GM04503 (cell line): ENCODE measurements around the gene PRDM16.

Experiments used
- DNase-seq: peaks from one replicate; pipeline ENCODE4 v3.0.0-alpha.2; 2012; ENCODE audit warnings: low read depth

The PRDM16 gene

DNA sequence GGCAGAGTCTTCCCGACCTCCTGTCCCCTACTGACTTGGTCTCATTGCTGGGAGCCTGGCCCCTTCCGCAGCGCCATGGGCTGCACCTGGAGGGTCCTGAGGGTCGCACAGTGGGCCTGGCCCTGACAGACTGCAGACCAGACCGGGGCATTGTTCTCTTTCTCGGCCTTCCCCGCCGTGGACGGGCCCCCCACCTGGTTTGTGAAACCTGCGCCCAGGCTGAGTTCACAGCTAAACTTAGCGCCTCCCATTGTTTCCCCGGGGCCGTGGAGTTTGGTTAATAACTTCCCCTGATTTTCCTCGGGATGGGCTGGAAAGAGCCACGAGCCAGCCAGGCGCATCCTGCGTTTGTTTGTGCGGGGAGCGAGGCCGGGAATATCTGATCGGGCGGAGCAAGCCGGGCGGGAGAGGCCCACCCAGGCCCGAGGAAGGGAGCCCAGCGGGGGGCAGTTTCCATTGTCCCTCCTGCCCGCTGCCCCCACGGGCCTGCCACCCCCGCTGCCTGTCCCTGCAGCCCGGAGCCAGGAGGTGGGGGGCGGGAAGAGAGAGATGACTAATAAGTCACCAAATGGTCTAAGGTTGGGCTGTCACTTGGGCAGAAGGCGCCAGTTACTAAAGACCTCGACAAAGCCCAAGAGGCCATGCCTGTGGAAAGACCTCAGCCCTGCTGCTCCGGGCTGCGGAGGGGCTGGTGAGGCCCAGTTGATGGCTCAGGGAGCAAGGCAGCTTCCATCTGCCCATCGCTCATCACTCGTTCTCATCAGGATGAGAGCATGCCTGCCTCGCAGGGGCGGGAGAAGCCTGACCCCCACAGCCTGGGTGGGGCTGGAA is 346.5 kb downstream of the PRDM16 start:
- DNase-seq = no peak

DNA sequence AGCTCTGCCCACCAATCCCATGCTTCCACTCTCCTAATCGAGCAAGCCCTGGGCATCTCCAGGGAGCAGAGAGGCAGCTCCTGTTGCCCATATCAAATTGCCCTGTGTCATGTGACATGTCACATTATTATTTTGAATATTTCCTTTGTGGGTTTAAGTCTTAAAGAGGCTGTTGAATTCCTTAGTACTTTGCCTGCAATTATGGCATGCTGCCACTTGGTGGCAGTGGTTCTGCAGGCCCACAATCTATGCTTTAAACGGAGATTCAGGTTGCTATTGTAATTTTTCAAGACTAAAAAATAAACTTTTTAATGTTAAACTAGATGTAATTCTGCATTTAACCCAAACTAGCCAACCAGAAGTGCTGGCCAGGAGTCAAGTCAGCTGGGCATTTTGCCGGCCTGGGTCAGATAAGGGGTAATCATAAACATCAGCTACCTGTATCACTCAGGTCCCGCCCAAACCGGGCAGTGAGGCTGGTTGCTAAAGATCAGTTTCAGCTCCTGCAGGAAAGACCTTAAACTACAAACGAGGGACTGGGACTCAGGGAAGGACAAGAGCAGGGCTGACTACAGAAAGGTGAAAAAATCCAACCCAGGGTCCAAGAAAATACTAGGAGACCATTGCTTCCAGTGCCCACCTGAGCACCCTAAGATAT is 348.2 kb downstream of the PRDM16 start:
- no peak for DNase-seq

- no peak for DNase-seq
These were observed 348.9 kb downstream of the PRDM16 start for GRCh38 chr1:3417934-3418333.

DNA sequence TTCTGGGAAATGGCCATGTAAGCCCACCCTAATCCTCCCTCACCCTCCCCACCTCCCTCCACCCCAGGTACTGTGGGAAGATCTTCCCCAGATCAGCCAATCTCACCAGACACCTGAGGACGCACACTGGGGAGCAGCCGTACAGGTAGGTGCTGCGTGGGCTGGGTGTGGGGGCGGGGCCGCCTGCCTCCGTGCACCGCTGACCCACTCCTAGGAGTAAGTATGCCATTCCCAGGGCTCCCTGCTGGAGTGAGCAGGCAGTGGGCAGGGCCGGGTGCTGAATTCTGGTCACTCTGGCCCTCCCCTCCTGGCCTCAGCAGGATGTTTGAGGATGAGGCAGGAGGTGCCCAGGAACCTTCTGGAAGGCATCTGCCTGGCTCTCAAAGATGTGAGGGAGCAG is 349.6 kb downstream of the PRDM16 start:
- DNase-seq = no peak

DNA sequence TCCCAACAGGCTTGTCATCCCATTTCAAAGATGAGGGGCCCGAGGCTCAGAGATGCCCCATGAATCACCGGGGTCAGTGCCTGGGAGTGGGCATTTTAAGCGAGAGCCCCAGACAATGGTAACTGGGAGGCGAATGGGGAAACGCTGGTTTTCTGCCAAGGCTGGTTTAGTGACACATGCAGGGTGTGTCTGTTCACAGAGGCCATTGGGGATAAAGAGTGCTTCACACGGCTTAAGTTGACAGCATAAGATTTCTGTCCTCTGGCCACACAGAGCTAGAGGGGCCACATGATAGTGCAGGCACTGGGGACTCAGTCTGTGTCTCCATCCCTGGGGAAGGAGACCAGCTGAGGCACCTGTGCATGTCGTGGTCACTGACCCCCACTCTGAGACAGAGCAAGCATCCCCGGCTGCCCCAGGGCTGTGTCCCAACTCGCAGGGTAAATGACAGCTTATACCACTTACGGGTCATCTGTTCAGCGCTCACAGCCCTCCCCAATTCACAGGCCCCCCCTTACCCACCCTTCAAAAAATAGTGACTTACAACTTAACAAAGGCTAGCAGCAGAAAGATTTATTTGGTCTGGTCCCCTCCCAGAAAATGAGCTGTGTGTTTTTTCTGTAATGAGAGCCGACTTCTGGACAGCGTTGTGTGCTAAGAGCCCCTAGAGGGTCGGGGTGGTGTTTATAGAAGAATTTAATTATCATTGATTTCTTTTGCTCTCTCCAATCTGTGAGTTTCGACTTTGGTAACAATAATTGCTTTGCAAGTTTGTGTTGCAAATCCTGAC is 350.6 kb downstream of the PRDM16 start:
- DNase-seq = no peak

DNA sequence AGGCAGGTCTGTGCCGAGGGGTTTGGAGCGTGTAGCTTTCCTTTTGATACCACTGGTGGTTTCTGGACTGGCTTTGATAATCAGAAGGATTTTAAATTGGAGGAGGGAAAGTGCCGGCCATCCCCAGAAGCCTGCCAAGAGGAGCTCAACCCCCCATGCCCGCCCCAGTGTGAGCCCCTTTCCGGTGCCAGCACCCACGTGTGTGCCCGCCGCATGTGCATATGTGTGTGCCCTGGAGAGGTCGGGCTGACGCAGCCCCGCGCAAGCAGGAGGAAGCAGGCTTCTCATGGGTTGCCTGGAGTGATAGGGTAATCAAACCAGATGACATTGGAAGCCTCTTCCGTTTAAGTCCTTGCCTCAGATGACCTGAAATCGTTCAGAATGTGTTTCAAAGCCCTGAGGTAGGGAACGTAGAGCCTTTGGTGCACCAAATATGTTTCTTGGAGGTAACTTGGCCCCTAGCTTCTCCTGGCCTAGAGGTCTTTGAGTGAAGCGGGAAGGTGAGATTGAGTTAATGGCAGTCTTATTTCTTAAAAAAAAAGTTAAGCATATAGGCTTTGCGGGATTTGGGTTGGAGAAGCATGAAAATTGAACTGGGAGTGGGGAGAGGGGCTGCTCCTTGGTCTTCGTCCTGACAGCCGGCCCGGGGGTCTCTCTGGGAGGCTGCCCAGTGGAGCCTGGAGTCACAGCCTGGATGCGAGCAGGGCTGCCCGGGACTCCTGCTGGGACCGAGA is 351.4 kb downstream of the PRDM16 start:
- no peak for DNase-seq

- DNase-seq = no peak
These were observed 353.6 kb downstream of the PRDM16 start for GRCh38 chr1:3422638-3423037.

GRCh38 chr1:3423245-3423829 is 354.3 kb downstream of the PRDM16 start:
- no peak for DNase-seq

DNA sequence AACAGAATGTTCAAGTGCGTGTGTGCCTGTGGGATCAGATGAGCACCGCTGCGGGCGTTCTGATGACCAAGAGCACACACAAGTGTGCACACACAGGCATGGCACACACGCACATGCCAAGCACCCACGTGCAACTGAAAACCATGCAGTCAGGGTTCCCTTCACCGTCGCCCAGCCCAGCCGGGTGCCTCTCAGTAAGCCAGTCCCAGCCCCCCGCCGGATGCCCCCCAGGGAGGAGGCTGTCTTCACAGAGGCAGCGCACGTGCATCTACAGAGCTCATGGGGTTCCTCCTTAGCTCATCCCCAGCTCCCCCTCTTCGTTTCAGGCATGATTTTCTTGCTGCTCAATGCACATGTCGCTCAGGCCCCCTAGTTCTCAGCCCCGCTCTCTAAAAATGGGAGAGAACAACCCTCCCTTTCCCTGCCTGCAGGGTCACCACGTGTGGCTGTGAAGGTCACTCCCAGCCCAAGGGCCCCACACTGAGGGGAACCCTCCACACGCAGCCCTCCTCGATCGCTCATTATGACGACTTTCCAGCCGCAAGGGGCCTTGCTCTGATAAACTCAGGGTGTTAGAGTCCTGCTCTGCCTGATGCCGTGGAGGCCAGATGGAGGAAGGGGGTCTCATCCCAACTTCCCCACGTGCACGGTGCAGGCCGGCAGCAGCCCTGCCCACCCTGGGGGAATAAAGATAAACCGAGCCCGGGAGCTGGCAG is 355.1 kb downstream of the PRDM16 start:
- DNase-seq = no peak

- DNase-seq = no peak
These were observed 356.6 kb downstream of the PRDM16 start for GRCh38 chr1:3425486-3426215.

GRCh38 chr1:3426956-3427535 is 358.0 kb downstream of the PRDM16 start:
- DNase-seq = no peak

DNA sequence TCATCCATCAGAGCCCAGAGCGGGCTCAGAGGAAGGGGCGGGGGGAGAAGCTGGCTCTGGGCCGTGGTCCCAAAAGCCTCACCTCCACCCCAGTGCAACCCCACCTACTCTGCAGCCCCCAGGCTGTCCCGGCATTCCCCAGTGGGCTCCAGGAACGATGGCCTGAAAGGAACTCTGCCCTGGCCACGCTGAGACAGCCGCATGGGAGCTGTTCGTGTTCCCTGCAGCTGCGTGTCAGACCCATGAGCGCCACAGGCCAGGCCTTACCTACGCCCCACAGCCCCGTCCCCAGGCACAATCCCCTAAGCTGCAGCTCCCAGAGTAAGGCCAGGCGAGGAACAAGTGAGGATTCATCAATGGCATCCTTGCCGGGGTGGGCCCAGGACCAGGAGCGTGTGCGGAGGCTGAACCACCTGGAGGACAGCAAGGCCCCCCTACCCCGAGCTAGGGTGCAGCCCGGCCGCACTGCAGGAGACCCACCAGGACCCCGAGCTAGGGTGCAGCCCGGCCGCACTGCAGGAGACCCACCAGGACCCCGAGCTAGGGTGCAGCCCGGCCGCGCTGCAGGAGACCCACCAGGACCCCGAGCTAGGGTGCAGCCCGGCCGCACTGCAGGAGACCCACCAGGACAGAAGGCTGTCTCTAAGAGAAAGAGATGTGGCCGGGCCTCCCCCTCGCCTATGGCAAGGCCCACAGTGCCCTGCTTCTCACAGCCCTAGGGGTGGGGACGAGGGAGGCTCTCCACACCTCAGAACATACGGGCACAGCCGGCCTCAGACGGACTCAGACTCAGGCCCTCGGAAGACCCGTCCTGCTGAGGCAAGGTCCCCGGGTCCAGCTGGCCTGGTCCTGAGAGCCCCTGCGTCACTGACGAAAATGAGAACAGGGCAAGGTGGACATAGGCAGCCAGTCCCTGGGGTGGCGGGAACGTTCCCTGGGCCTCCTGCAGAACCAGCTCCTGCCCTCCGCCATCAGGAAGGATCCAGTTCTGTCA is 359.0 kb downstream of the PRDM16 start:
- no peak for DNase-seq

DNA sequence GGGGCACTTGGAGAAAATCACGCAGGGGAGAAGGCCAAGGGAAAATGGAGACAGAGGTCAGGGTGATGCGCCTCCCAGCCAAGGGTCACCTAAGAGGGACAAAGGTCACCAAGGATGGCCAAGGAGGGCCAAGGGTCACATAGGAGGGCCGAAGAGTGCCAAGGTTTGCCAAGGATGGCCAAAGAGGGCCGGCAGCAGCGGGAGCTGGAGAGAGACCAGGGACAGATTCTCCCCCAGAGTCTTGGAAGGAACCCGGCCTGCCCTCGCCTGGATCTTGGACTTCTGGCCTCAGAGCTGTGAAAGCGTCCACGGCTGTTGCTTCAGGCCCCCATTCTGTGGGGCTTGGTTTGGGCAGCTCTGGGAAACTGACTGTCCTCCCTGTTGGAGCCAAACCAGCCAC is 359.9 kb downstream of the PRDM16 start:
- DNase-seq = no peak

DNA sequence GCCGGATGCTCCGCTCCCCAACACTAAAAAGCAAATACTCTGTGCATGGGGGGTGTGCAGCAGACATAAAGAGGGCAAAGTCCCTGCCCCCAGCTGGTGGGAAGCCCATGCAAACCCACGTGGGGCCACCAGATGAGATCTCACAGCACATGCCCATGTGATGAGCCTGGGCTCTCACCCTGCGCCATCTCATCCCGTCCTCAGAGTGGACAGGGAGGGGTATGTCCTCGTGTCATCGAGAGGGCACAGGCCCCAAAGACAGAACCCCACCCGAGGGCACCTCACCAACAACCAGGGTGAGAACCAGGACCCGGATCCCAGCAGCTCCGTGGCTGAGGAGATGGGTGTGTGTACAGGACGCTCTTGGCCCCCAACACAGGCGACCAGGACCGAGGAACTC is 360.3 kb downstream of the PRDM16 start:
- DNase-seq = no peak

- no peak for DNase-seq
These were observed 360.8 kb downstream of the PRDM16 start for GRCh38 chr1:3429766-3430165.

DNA sequence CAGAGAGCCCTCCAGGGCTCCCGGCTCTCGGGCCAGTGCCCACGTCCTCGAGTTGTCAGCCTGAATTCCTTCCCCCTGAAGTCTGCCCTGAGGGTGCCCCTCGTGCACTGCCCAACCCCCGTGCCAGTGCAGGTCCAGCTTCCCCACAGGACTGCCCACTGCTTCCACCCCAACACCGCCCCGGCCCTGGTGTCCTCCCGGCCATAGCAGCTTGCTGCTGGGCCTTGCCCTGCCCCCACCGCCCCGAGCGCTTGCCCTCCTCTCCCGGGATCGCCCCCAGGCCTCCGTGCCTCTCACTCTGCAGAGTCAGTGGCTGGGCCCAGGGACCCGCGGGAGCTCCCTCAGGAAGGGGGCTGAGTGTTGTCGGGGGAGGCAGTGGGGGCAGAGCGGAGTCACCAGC is 361.4 kb downstream of the PRDM16 start:
- DNase-seq = no peak

DNA sequence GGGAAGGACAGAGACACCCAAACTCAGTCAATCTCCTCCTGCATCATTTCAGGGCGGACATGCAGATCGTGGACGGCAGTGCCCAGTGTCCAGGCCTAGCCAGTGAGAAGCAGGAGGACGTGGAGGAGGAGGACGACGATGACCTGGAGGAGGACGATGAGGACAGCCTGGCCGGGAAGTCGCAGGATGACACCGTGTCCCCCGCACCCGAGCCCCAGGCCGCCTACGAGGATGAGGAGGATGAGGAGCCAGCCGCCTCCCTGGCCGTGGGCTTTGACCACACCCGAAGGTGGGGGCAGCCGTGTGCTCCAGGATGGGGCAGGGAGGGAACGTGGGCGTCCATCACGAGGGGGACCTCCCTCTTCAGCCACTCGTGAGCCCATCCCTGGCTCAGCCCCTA is 361.8 kb downstream of the PRDM16 start:
- no peak for DNase-seq

- no peak for DNase-seq
These were observed 362.3 kb downstream of the PRDM16 start for GRCh38 chr1:3431266-3431665.

DNA sequence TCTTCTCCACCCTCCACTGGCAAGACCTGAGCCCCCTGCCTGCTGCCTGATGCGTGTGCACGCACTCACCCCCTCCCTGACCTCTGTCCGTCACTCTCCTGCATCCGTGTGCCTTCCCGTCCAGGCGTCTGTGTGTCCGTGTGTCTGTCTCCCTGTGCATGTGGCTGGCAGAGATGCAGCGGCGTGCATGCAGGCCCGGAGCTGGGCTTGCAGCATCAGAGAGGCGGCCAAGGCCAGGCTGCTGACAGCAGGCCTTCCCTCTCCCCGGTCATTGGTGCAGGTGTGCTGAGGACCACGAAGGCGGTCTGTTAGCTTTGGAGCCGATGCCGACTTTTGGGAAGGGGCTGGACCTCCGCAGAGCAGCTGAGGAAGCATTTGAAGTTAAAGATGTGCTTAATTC is 362.7 kb downstream of the PRDM16 start:
- DNase-seq = no peak
